ENCODE data around the gene INSYN2B.

The INSYN2B gene

GRCh38 chr5:169874621-169875020, 105.7 kb downstream of the INSYN2B start:
- ATAC-seq (replicated peaks; ENCODE audit: extremely low read depth, poor library complexity, severe bottlenecking), result no peak
- Mint-ChIP-seq H3K36me3 (ENCODE audit: insufficient read depth) (peaks cover 16% of the 10 kb centered on the region), H3K27ac (ENCODE audit: low read depth) (no peak overlapping the region), H3K4me1 (peaks cover 38% of the 10 kb centered on the region), H3K4me3 (no peak overlapping the region), H3K27me3 (no peaks in the 10 kb centered on the region), H3K9me3 (no peaks in the 10 kb centered on the region)
- DNase-seq (ENCODE audit: low spot score in 2 of 2), result no peak

GRCh38 chr5:169873642-169874041, 106.7 kb downstream of the INSYN2B start:
- no peak overlapping the region for H3K4me3 Mint-ChIP-seq
- peaks cover 15% of the 10 kb centered on the region for H3K36me3 Mint-ChIP-seq (ENCODE audit: insufficient read depth)
- no peaks in the 10 kb centered on the region for H3K9me3 Mint-ChIP-seq
- H3K4me1 Mint-ChIP-seq, result peaks cover 38% of the 10 kb centered on the region
- no peak overlapping the region for H3K27ac Mint-ChIP-seq (ENCODE audit: low read depth)
- H3K27me3 Mint-ChIP-seq, result no peaks in the 10 kb centered on the region
- ATAC-seq (replicated peaks; ENCODE audit: extremely low read depth, poor library complexity, severe bottlenecking) (no peak), DNase-seq (ENCODE audit: low spot score in 2 of 2) (no peak)

GRCh38 chr5:169871826-169872490, 108.3 kb downstream of the INSYN2B start:
- ATAC-seq (replicated peaks; ENCODE audit: extremely low read depth, poor library complexity, severe bottlenecking), result no peak
- no peak overlapping the region for H3K27ac Mint-ChIP-seq (ENCODE audit: low read depth)
- DNase-seq (ENCODE audit: low spot score in 2 of 2), result no peak
- H3K4me3 Mint-ChIP-seq, result no peak overlapping the region
- no peaks in the 10 kb centered on the region for H3K27me3 Mint-ChIP-seq
- H3K9me3 Mint-ChIP-seq, result no peaks in the 10 kb centered on the region
- H3K36me3 Mint-ChIP-seq (ENCODE audit: insufficient read depth), result peaks cover 14% of the 10 kb centered on the region
- H3K4me1 Mint-ChIP-seq, result peaks cover 24% of the 10 kb centered on the region

GRCh38 chr5:169870211-169870610, 110.1 kb downstream of the INSYN2B start:
- peaks cover 9% of the 10 kb centered on the region for H3K4me1 Mint-ChIP-seq
- H3K36me3 Mint-ChIP-seq (ENCODE audit: insufficient read depth), result peaks cover 12% of the 10 kb centered on the region
- no peak overlapping the region for H3K27ac Mint-ChIP-seq (ENCODE audit: low read depth)
- DNase-seq (ENCODE audit: low spot score in 2 of 2) (no peak), ATAC-seq (replicated peaks; ENCODE audit: extremely low read depth, poor library complexity, severe bottlenecking) (no peak)
- H3K27me3 Mint-ChIP-seq, result no peaks in the 10 kb centered on the region
- no peak overlapping the region for H3K4me3 Mint-ChIP-seq
- no peaks in the 10 kb centered on the region for H3K9me3 Mint-ChIP-seq

GRCh38 chr5:169869066-169869465, 111.2 kb downstream of the INSYN2B start:
- DNase-seq (ENCODE audit: low spot score in 2 of 2), result no peak
- Mint-ChIP-seq H3K36me3 (ENCODE audit: insufficient read depth) (peaks cover 8% of the 10 kb centered on the region), H3K9me3 (no peaks in the 10 kb centered on the region), H3K4me3 (no peak overlapping the region), H3K27ac (ENCODE audit: low read depth) (no peak overlapping the region), H3K4me1 (peaks cover 9% of the 10 kb centered on the region), H3K27me3 (no peaks in the 10 kb centered on the region)
- no peak for ATAC-seq (replicated peaks; ENCODE audit: extremely low read depth, poor library complexity, severe bottlenecking)

GRCh38 chr5:169867347-169867746, 112.9 kb downstream of the INSYN2B start:
- H3K4me3 Mint-ChIP-seq, result no peak overlapping the region
- H3K36me3 Mint-ChIP-seq (ENCODE audit: insufficient read depth), result peaks cover 6% of the 10 kb centered on the region
- peaks cover 9% of the 10 kb centered on the region for H3K4me1 Mint-ChIP-seq
- H3K27me3 Mint-ChIP-seq, result no peaks in the 10 kb centered on the region
- no peaks in the 10 kb centered on the region for H3K9me3 Mint-ChIP-seq
- ATAC-seq (replicated peaks; ENCODE audit: extremely low read depth, poor library complexity, severe bottlenecking), result no peak
- H3K27ac Mint-ChIP-seq (ENCODE audit: low read depth), result peak overlapping the region; percentile 3
- DNase-seq (ENCODE audit: low spot score in 2 of 2), result no peak

GRCh38 chr5:169864483-169864882, 115.8 kb downstream of the INSYN2B start:
- Mint-ChIP-seq H3K4me1 (peaks cover 27% of the 10 kb centered on the region), H3K27ac (ENCODE audit: low read depth) (peak overlapping the region; percentile 38), H3K36me3 (ENCODE audit: insufficient read depth) (peaks cover 9% of the 10 kb centered on the region), H3K9me3 (no peaks in the 10 kb centered on the region), H3K4me3 (no peak overlapping the region), H3K27me3 (no peaks in the 10 kb centered on the region)
- no peak for DNase-seq (ENCODE audit: low spot score in 2 of 2)
- ATAC-seq (replicated peaks; ENCODE audit: extremely low read depth, poor library complexity, severe bottlenecking), result no peak

- no peaks in the 10 kb centered on the region for H3K9me3 Mint-ChIP-seq
- no peak for DNase-seq (ENCODE audit: low spot score in 2 of 2)
- H3K27ac Mint-ChIP-seq (ENCODE audit: low read depth), result no peak overlapping the region
- H3K36me3 Mint-ChIP-seq (ENCODE audit: insufficient read depth), result peaks cover 7% of the 10 kb centered on the region
- ATAC-seq (replicated peaks; ENCODE audit: extremely low read depth, poor library complexity, severe bottlenecking), result no peak
- peaks cover 35% of the 10 kb centered on the region for H3K4me1 Mint-ChIP-seq
- no peak overlapping the region for H3K4me3 Mint-ChIP-seq
- no peaks in the 10 kb centered on the region for H3K27me3 Mint-ChIP-seq
These were observed 117.9 kb downstream of the INSYN2B start for GRCh38 chr5:169862391-169862811.

- no peaks in the 10 kb centered on the region for H3K9me3 Mint-ChIP-seq
- ATAC-seq (replicated peaks; ENCODE audit: extremely low read depth, poor library complexity, severe bottlenecking), result no peak
- no peaks in the 10 kb centered on the region for H3K27me3 Mint-ChIP-seq
- H3K27ac Mint-ChIP-seq (ENCODE audit: low read depth), result no peak overlapping the region
- peaks cover 5% of the 10 kb centered on the region for H3K36me3 Mint-ChIP-seq (ENCODE audit: insufficient read depth)
- peaks cover 35% of the 10 kb centered on the region for H3K4me1 Mint-ChIP-seq
- DNase-seq (ENCODE audit: low spot score in 2 of 2), result no peak
- no peak overlapping the region for H3K4me3 Mint-ChIP-seq
These were observed 118.4 kb downstream of the INSYN2B start for GRCh38 chr5:169861934-169862333.

- peaks cover 35% of the 10 kb centered on the region for H3K4me1 Mint-ChIP-seq
- no peaks in the 10 kb centered on the region for H3K27me3 Mint-ChIP-seq
These were observed 118.9 kb downstream of the INSYN2B start for GRCh38 chr5:169861433-169861832.

GRCh38 chr5:169860585-169860984, 119.7 kb downstream of the INSYN2B start:
- DNase-seq (ENCODE audit: low spot score in 2 of 2) (no peak), ATAC-seq (replicated peaks; ENCODE audit: extremely low read depth, poor library complexity, severe bottlenecking) (no peak)
- no peaks in the 10 kb centered on the region for H3K9me3 Mint-ChIP-seq
- no peaks in the 10 kb centered on the region for H3K27me3 Mint-ChIP-seq
- H3K27ac Mint-ChIP-seq (ENCODE audit: low read depth), result no peak overlapping the region
- H3K36me3 Mint-ChIP-seq (ENCODE audit: insufficient read depth), result peaks cover 6% of the 10 kb centered on the region
- no peak overlapping the region for H3K4me3 Mint-ChIP-seq
- H3K4me1 Mint-ChIP-seq, result peaks cover 41% of the 10 kb centered on the region

More at GRCh38 chr5:169861433-169861832, 118.9 kb downstream of the INSYN2B start:
- Mint-ChIP-seq H3K36me3 (ENCODE audit: insufficient read depth) (peaks cover 5% of the 10 kb centered on the region), H3K27ac (ENCODE audit: low read depth) (no peak overlapping the region), H3K4me3 (no peak overlapping the region), H3K9me3 (no peaks in the 10 kb centered on the region)
- DNase-seq (ENCODE audit: low spot score in 2 of 2), result no peak
- no peak for ATAC-seq (replicated peaks; ENCODE audit: extremely low read depth, poor library complexity, severe bottlenecking)

- ATAC-seq (replicated peaks; ENCODE audit: extremely low read depth, poor library complexity, severe bottlenecking), result no peak
- Mint-ChIP-seq H3K4me1 (peaks cover 59% of the 10 kb centered on the region), H3K4me3 (no peak overlapping the region), H3K36me3 (ENCODE audit: insufficient read depth) (peaks cover 16% of the 10 kb centered on the region), H3K9me3 (peaks cover 2% of the 10 kb centered on the region), H3K27ac (ENCODE audit: low read depth) (no peak overlapping the region), H3K27me3 (no peaks in the 10 kb centered on the region)
- DNase-seq (ENCODE audit: low spot score in 2 of 2), result no peak
These were observed 123.7 kb downstream of the INSYN2B start for GRCh38 chr5:169856571-169856970.

GRCh38 chr5:169851321-169851850, 128.9 kb downstream of the INSYN2B start:
- no peak for ATAC-seq (replicated peaks; ENCODE audit: extremely low read depth, poor library complexity, severe bottlenecking)
- no peak overlapping the region for H3K27ac Mint-ChIP-seq (ENCODE audit: low read depth)
- no peaks in the 10 kb centered on the region for H3K27me3 Mint-ChIP-seq
- peaks cover 15% of the 10 kb centered on the region for H3K9me3 Mint-ChIP-seq
- DNase-seq (ENCODE audit: low spot score in 2 of 2), result no peak
- peaks cover 33% of the 10 kb centered on the region for H3K4me1 Mint-ChIP-seq
- no peak overlapping the region for H3K4me3 Mint-ChIP-seq
- peaks cover 16% of the 10 kb centered on the region for H3K36me3 Mint-ChIP-seq (ENCODE audit: insufficient read depth)
